GM23338 (cell line): ENCODE results near the gene FANCB. TPM values are rescaled to one million over a fixed set of nuclear protein-coding genes. Genes with fewer than 3 reads are reported as not detected.

Experiments used
- ATAC-seq: fragments of 200-7000 bp; cut with Tn5 transposase; 3 replicates; pipeline ENCODE4 v1.9.1; 2020
- DNase-seq: peaks from one replicate; pipeline ENCODE4 v3.0.0-alpha.2; 2015; ENCODE audit warnings: low spot score
- H2AFZ ChIP-seq: fragments of 200-600 bp; sonication (generic); 2 replicates; pipeline ENCODE4 v1.8.0; 2016; ENCODE audit warnings: antibody characterized with exemption, mild to moderate bottlenecking, moderate library complexity
- H3F3A ChIP-seq: fragments of 200-600 bp; sonication (generic); replicated peaks from 2 replicates; pipeline ENCODE4 v1.8.0; 2017; ENCODE audit warnings: antibody characterized with exemption, mixed run types, low read depth
- H3K27ac ChIP-seq: fragments of 200-600 bp; sonication (generic); 2 replicates; pipeline ENCODE4 v1.6.1; 2016; ENCODE audit warnings: low read depth
- H3K27me3 ChIP-seq: fragments of 200-600 bp; sonication (generic); 2 replicates; pipeline ENCODE4 v1.8.0; 2016; ENCODE audit warnings: mild to moderate bottlenecking, mixed run types, moderate library complexity; ENCODE audit not compliant: insufficient read depth
- H3K36me3 ChIP-seq: fragments of 200-600 bp; sonication (generic); 2 replicates; pipeline ENCODE4 v1.8.0; 2016; ENCODE audit warnings: mild to moderate bottlenecking; ENCODE audit not compliant: insufficient read depth
- H3K4me1 ChIP-seq: fragments of 200-600 bp; sonication (generic); 2 replicates; pipeline ENCODE4 v1.8.0; 2016; ENCODE audit warnings: mild to moderate bottlenecking, moderate library complexity; ENCODE audit not compliant: insufficient read depth
- H3K4me2 ChIP-seq: fragments of 200-600 bp; sonication (generic); 2 replicates; pipeline ENCODE4 v1.7.1; 2017; ENCODE audit warnings: mixed run types
- H3K4me3 ChIP-seq: fragments of 200-600 bp; sonication (generic); 2 replicates; pipeline ENCODE4 v1.6.1; 2016; ENCODE audit warnings: mixed run types
- H3K79me2 ChIP-seq: fragments of 200-600 bp; sonication (generic); replicated peaks from 2 replicates; pipeline ENCODE4 v1.8.0; 2017; ENCODE audit warnings: mild to moderate bottlenecking; ENCODE audit not compliant: insufficient read depth
- H3K9me2 ChIP-seq: fragments of 200-600 bp; sonication (generic); 2 replicates; pipeline ENCODE4 v1.8.0; 2017; ENCODE audit not compliant: insufficient read depth
- H4K20me1 ChIP-seq: fragments of 200-600 bp; sonication (generic); replicated peaks from 2 replicates; pipeline ENCODE4 v1.8.0; 2017; ENCODE audit warnings: mild to moderate bottlenecking; ENCODE audit not compliant: insufficient read depth
- H3K27ac Mint-ChIP-seq: 2 replicates; pipeline ENCODE4 v1.8.0; 2020; ENCODE audit warnings: inconsistent platforms, mild to moderate bottlenecking, moderate library complexity, mixed read lengths
- H3K27me3 Mint-ChIP-seq: 3 replicates; pipeline ENCODE4 v1.8.0; 2022; ENCODE audit warnings: low read depth, mild to moderate bottlenecking, moderate library complexity, mixed read lengths, inconsistent platforms; ENCODE audit not compliant: insufficient read depth, poor library complexity
- H3K36me3 Mint-ChIP-seq: 3 replicates; pipeline ENCODE4 v1.8.0; 2021; ENCODE audit warnings: low read depth, mild to moderate bottlenecking, inconsistent platforms, moderate library complexity, mixed read lengths
- H3K4me1 Mint-ChIP-seq: 3 replicates; pipeline ENCODE4 v1.8.0; 2020; ENCODE audit warnings: mild to moderate bottlenecking, inconsistent platforms, mixed read lengths
- H3K4me3 Mint-ChIP-seq: 3 replicates; pipeline ENCODE4 v1.8.0; 2021; ENCODE audit warnings: moderate library complexity, mild to moderate bottlenecking, inconsistent platforms, mixed read lengths
- H3K9me3 Mint-ChIP-seq: 3 replicates; pipeline ENCODE4 v1.8.0; 2020; ENCODE audit warnings: moderate library complexity, mild to moderate bottlenecking, inconsistent platforms, mixed read lengths
- CREB1 ChIP-seq: fragments of 250-450 bp; sonication (Bioruptor Pico); IDR thresholded peaks from 2 replicates; pipeline ENCODE4 v1.5.0; 2020; ENCODE audit warnings: low read depth, mild to moderate bottlenecking, moderate library complexity
- EZH2phosphoT487 ChIP-seq: fragments of 200-600 bp; sonication (generic); IDR thresholded peaks from one replicate; pipeline ENCODE4 v1.8.1; 2018; ENCODE audit warnings: antibody characterized with exemption; ENCODE audit not compliant: unreplicated experiment
- NANOG ChIP-seq: IDR thresholded peaks from 2 replicates; pipeline ENCODE4 v1.6.1; 2016; ENCODE audit warnings: antibody characterized with exemption, borderline replicate concordance
- POLR2AphosphoS5 ChIP-seq: IDR thresholded peaks from 2 replicates; pipeline ENCODE4 v1.6.1; 2016; ENCODE audit warnings: antibody characterized with exemption, low read depth
- ZNF114 ChIP-seq: fragments of 250-450 bp; sonication (Bioruptor Pico); IDR thresholded peaks from 2 replicates; pipeline ENCODE4 v1.5.0; 2020; ENCODE audit warnings: mild to moderate bottlenecking, moderate library complexity
- ZNF331 ChIP-seq: fragments of 250-450 bp; sonication (Bioruptor Pico); IDR thresholded peaks from 2 replicates; pipeline ENCODE4 v1.5.0; 2020; ENCODE audit warnings: low read depth, mild to moderate bottlenecking, moderate library complexity
- polyA plus RNA-seq: library from polyadenylated mRNA; unstranded; fragments of >200 nt; fragmentation: Nextera tagmentation; extraction: Ambion mirVana; gene quantifications from 2 replicates; pipeline ENCODE4 v1.2.1, GENCODE V29; 2016
- total RNA-seq: library from RNA; depleted of rRNA; stranded (reverse); fragments of >200 nt; shearing (Covaris generic); gene quantifications from 2 replicates; pipeline ENCODE4 v1.2.3, GENCODE V29; 2014
- TF ChIP-seq, protein P1 (sequence below): IDR thresholded peaks from 2 replicates; pipeline ENCODE4 v1.6.1; 2016; ENCODE audit warnings: antibody characterized with exemption
- TF ChIP-seq, protein P2 (sequence below): fragments of 250-450 bp; sonication (Bioruptor Pico); IDR thresholded peaks from 2 replicates; pipeline ENCODE4 v1.5.0; 2020; ENCODE audit warnings: mild to moderate bottlenecking, moderate library complexity

FANCB gene
- total and polyA plus RNA-seq, 2 experiments from 2014 or later, result 16.2 to 16.8 TPM

DNA sequence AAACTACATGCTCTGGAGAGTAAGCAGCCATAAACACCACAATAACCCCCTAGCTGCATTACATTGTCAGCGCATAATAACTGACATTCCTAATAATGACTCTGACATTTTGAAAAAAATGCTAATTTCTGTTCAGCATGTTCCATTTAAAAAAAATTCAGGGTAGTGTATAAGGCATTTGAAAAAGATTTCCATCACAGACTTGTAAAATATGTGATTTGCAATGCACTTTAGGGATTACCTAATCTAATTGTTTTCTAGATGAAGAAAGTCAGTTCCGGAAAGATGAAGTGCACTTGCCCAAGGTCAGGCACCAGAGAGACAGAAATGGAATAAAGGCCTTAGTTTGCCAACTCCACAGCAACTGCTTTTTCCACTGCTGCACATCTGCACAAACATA, 55.3 kb downstream of the FANCB start:
- Histone ChIP-seq H2AFZ (no peak overlapping the region), H3K9me2 (no peaks in the 10 kb centered on the region), H3K79me2 (no peaks in the 10 kb centered on the region), H3K27me3 (no peaks in the 10 kb centered on the region), H3K4me2 (no peak overlapping the region), H3K27ac (no peak overlapping the region), H3K4me1 (no peaks in the 10 kb centered on the region), H3F3A (no peaks in the 10 kb centered on the region), H3K4me3 (no peak overlapping the region), H4K20me1 (no peaks in the 10 kb centered on the region), H3K36me3 (no peaks in the 10 kb centered on the region)
- H3K27me3 Mint-ChIP-seq, result no peaks in the 10 kb centered on the region
- H3K4me1 Mint-ChIP-seq, result peaks cover 13% of the 10 kb centered on the region; the same call in 2 of the 3 replicates
- no peaks in the 10 kb centered on the region for H3K36me3 Mint-ChIP-seq
- no peaks in the 10 kb centered on the region for H3K9me3 Mint-ChIP-seq
- H3K27ac Mint-ChIP-seq, result no peak overlapping the region
- H3K4me3 Mint-ChIP-seq, result no peak overlapping the region
- DNase-seq, result no peak
- ATAC-seq, result no peak
- TF ChIP-seq ZNF331 (CRISPR knock-in tag) (no peak), NANOG (no peak), ZNF114 (CRISPR knock-in tag) (no peak), POLR2AphosphoS5 (no peak), CREB1 (no peak), EZH2phosphoT487 (no peak)
- TF ChIP-seq, protein P1, sequence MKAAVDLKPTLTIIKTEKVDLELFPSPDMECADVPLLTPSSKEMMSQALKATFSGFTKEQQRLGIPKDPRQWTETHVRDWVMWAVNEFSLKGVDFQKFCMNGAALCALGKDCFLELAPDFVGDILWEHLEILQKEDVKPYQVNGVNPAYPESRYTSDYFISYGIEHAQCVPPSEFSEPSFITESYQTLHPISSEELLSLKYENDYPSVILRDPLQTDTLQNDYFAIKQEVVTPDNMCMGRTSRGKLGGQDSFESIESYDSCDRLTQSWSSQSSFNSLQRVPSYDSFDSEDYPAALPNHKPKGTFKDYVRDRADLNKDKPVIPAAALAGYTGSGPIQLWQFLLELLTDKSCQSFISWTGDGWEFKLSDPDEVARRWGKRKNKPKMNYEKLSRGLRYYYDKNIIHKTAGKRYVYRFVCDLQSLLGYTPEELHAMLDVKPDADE, result no peak
- TF ChIP-seq, protein P2, sequence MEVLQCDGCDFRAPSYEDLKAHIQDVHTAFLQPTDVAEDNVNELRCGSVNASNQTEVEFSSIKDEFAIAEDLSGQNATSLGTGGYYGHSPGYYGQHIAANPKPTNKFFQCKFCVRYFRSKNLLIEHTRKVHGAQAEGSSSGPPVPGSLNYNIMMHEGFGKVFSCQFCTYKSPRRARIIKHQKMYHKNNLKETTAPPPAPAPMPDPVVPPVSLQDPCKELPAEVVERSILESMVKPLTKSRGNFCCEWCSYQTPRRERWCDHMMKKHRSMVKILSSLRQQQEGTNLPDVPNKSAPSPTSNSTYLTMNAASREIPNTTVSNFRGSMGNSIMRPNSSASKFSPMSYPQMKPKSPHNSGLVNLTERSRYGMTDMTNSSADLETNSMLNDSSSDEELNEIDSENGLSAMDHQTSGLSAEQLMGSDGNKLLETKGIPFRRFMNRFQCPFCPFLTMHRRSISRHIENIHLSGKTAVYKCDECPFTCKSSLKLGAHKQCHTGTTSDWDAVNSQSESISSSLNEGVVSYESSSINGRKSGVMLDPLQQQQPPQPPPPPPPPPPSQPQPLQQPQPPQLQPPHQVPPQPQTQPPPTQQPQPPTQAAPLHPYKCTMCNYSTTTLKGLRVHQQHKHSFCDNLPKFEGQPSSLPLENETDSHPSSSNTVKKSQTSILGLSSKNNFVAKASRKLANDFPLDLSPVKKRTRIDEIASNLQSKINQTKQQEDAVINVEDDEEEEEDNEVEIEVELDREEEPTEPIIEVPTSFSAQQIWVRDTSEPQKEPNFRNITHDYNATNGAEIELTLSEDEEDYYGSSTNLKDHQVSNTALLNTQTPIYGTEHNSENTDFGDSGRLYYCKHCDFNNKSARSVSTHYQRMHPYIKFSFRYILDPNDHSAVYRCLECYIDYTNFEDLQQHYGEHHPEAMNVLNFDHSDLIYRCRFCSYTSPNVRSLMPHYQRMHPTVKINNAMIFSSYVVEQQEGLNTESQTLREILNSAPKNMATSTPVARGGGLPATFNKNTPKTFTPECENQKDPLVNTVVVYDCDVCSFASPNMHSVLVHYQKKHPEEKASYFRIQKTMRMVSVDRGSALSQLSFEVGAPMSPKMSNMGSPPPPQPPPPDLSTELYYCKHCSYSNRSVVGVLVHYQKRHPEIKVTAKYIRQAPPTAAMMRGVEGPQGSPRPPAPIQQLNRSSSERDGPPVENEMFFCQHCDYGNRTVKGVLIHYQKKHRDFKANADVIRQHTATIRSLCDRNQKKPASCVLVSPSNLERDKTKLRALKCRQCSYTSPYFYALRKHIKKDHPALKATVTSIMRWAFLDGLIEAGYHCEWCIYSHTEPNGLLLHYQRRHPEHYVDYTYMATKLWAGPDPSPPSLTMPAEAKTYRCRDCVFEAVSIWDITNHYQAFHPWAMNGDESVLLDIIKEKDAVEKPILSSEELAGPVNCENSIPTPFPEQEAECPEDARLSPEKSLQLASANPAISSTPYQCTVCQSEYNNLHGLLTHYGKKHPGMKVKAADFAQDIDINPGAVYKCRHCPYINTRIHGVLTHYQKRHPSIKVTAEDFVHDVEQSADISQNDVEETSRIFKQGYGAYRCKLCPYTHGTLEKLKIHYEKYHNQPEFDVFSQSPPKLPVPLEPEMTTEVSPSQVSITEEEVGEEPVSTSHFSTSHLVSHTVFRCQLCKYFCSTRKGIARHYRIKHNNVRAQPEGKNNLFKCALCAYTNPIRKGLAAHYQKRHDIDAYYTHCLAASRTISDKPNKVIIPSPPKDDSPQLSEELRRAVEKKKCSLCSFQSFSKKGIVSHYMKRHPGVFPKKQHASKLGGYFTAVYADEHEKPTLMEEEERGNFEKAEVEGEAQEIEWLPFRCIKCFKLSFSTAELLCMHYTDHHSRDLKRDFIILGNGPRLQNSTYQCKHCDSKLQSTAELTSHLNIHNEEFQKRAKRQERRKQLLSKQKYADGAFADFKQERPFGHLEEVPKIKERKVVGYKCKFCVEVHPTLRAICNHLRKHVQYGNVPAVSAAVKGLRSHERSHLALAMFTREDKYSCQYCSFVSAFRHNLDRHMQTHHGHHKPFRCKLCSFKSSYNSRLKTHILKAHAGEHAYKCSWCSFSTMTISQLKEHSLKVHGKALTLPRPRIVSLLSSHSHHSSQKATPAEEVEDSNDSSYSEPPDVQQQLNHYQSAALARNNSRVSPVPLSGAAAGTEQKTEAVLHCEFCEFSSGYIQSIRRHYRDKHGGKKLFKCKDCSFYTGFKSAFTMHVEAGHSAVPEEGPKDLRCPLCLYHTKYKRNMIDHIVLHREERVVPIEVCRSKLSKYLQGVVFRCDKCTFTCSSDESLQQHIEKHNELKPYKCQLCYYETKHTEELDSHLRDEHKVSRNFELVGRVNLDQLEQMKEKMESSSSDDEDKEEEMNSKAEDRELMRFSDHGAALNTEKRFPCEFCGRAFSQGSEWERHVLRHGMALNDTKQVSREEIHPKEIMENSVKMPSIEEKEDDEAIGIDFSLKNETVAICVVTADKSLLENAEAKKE, result no peak
